Measurements from ENCODE around the gene ZNF641. TPM values are rescaled to one million over a fixed set of nuclear protein-coding genes. Genes with fewer than 3 reads are reported as not detected.

The ZNF641 gene
- total and polyA plus RNA-seq, 2 donors (not counting 3 experiments of a cell fraction or from before 2014, with no cell fraction given) = 3.5 to 6.7 TPM

DNA sequence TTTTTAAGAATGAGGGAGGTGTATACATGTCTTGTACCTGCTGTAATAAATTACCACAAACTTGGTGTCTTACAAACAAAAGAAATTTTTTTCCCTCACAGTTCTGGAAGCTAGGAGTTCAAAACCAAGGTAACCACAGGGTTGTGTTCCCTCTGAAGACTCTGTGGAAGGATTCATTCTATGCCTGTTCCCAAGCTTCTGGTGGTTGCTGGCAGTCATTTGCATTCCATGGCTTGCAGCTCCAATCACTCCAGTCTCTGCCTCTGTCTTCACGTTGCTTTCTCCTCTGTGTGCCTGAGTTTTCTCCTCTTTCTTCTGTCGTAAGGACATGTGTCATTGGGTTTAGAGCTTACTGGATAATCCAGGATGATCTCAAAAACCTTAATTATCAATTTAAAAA is 15.4 kb upstream of the ZNF641 start:
- Histone ChIP-seq H3K27me3 (ENCODE audit: control insufficient read depth in 2 of 2, insufficient read depth in 2 of 2, low read length in 2 of 2) (peaks cover 0 to 2% of the 10 kb centered on the region in 2 experiments), H3K36me3 (ENCODE audit: control insufficient read depth in 2 of 2, extremely low read depth in 1 of 2, insufficient read depth in 2 of 2, low read length in 2 of 2) (no peaks in the 10 kb centered on the region), H3K4me3 (replicated peaks in 1 of 3; ENCODE audit: insufficient read depth in 1 of 3, low read depth in 1 of 3, low read length in 3 of 3) (no peak overlapping the region), H3K9ac (replicated peaks; ENCODE audit: extremely low read depth, insufficient read depth, low read length) (no peak overlapping the region), H3K9me1 (replicated peaks; ENCODE audit: control insufficient read depth, extremely low read depth, insufficient read depth, low read length) (no peaks in the 10 kb centered on the region), H3K9me3 (replicated peaks; ENCODE audit: control insufficient read depth, insufficient read depth, low read length) (no peaks in the 10 kb centered on the region), H3K4me1 (ENCODE audit: control insufficient read depth, extremely low read depth, insufficient read depth, low read length) (no peaks in the 10 kb centered on the region), H3K4me2 (ENCODE audit: insufficient read depth, low read length) (no peak overlapping the region), H4K20me1 (replicated peaks; ENCODE audit: control insufficient read depth, extremely low read depth, insufficient read depth, low read length) (no peaks in the 10 kb centered on the region), H3K27ac (ENCODE audit: insufficient read depth, low read depth, low read length) (no peak overlapping the region), H3K79me2 (ENCODE audit: control insufficient read depth, insufficient read depth, low read length) (no peaks in the 10 kb centered on the region), H2AFZ (ENCODE audit: low read depth, low read length) (no peak overlapping the region)
- CTCF ChIA-PET = interaction anchor here (1.0 to 1.2 kb wide), 2 partner anchors 17 to 79 kb away, joined by 3 to 4 read pairs; no protein-coding TSS in a partner anchor
- DNase-seq (ENCODE audit: low read depth, low spot score) (no peak), FAIRE-seq (no peak)
- POLR2A ChIA-PET = no interaction called here
- dilution Hi-C loops (cut with MboI; ENCODE audit: extremely low pct_ligation_motif_present, low sequenced_read_pairs) = no loop called here
- no peak for TF ChIP-seq EZH2 (IDR thresholded peaks at IDR 0.05; ENCODE audit: borderline replicate concordance, low read depth, low read length, severe bottlenecking)
- TF ChIP-seq, protein P1, sequence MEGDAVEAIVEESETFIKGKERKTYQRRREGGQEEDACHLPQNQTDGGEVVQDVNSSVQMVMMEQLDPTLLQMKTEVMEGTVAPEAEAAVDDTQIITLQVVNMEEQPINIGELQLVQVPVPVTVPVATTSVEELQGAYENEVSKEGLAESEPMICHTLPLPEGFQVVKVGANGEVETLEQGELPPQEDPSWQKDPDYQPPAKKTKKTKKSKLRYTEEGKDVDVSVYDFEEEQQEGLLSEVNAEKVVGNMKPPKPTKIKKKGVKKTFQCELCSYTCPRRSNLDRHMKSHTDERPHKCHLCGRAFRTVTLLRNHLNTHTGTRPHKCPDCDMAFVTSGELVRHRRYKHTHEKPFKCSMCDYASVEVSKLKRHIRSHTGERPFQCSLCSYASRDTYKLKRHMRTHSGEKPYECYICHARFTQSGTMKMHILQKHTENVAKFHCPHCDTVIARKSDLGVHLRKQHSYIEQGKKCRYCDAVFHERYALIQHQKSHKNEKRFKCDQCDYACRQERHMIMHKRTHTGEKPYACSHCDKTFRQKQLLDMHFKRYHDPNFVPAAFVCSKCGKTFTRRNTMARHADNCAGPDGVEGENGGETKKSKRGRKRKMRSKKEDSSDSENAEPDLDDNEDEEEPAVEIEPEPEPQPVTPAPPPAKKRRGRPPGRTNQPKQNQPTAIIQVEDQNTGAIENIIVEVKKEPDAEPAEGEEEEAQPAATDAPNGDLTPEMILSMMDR (IDR thresholded peaks at IDR 0.05; ENCODE audit: extremely low read depth in 1 of 2, insufficient read depth in 1 of 2, low read depth in 1 of 2, low read length in 2 of 2) = no peak
- no peak for TF ChIP-seq MYC (IDR thresholded peaks at IDR 0.05; ENCODE audit: low read depth, low read length)
- TF ChIP-seq JUN (IDR thresholded peaks at IDR 0.05; ENCODE audit: borderline replicate concordance, insufficient read depth, insufficient read length, low read depth) = no peak
- TF ChIP-seq, protein P2, sequence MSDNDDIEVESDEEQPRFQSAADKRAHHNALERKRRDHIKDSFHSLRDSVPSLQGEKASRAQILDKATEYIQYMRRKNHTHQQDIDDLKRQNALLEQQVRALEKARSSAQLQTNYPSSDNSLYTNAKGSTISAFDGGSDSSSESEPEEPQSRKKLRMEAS (IDR thresholded peaks at IDR 0.05; ENCODE audit: insufficient read depth, insufficient read length) = no peak
- no peak for TF ChIP-seq GATA2 (IDR thresholded peaks at IDR 0.05; ENCODE audit: insufficient read depth, insufficient read length, low read depth, low read length)
- no peak for TF ChIP-seq POLR2AphosphoS5 (IDR thresholded peaks at IDR 0.05; ENCODE audit: insufficient read depth, low read depth, low read length)
- no peak for TF ChIP-seq FOS (IDR thresholded peaks at IDR 0.05; ENCODE audit: borderline replicate concordance, insufficient read depth, low read length)
- no peak for TF ChIP-seq POLR2A (IDR thresholded peaks at IDR 0.05; ENCODE audit: low read depth, low read length)
- no TSS peak for BruUV-seq (replicated peaks)
- intact Hi-C loops (cut with micrococcal nuclease) = no loop called here

Measured in endothelial cell of umbilical vein (primary cell).